Loucy (cell line): Measurements from ENCODE around the gene DISC1.

Experiments
- H2AFZ ChIP-seq: fragments of 200-600 bp; sonication (generic); 2 replicates; pipeline ENCODE4 v1.6.0; 2016; ENCODE audit warnings: antibody characterized with exemption, mild to moderate bottlenecking, low read length, moderate library complexity
- H3F3A ChIP-seq: fragments of 200-600 bp; 2 replicates; pipeline ENCODE4 v1.6.0; 2016; ENCODE audit warnings: antibody characterized with exemption, low read depth, mild to moderate bottlenecking
- H3K27me3 ChIP-seq: fragments of 200-600 bp; sonication (generic); 2 replicates; pipeline ENCODE4 v1.6.1; 2014; ENCODE audit warnings: low read length, mild to moderate bottlenecking; ENCODE audit not compliant: insufficient read depth, poor library complexity, severe bottlenecking
- H3K36me3 ChIP-seq: fragments of 200-600 bp; sonication (generic); 2 replicates; pipeline ENCODE4 v1.6.1; 2016; ENCODE audit warnings: low read length; ENCODE audit not compliant: insufficient read depth
- H3K4me1 ChIP-seq: fragments of 200-600 bp; sonication (generic); 2 replicates; pipeline ENCODE4 v1.5.1; 2014; ENCODE audit warnings: low read length, mild to moderate bottlenecking; ENCODE audit not compliant: insufficient read depth, poor library complexity, severe bottlenecking
- H3K4me2 ChIP-seq: fragments of 200-600 bp; sonication (generic); 2 replicates; pipeline ENCODE4 v1.6.0; 2014; ENCODE audit warnings: antibody characterized with exemption, low read length, low read depth, mild to moderate bottlenecking; ENCODE audit not compliant: poor library complexity, severe bottlenecking
- H3K4me3 ChIP-seq: fragments of 200-600 bp; sonication (generic); 2 replicates; pipeline ENCODE4 v1.5.1; 2014; ENCODE audit warnings: low read length, mild to moderate bottlenecking, mixed read lengths; ENCODE audit not compliant: poor library complexity, severe bottlenecking
- H3K79me2 ChIP-seq: fragments of 200-600 bp; sonication (generic); 2 replicates; pipeline ENCODE4 v1.6.1; 2014; ENCODE audit warnings: low read length; ENCODE audit not compliant: insufficient read depth
- H3K9ac ChIP-seq: fragments of 200-600 bp; sonication (generic); 2 replicates; pipeline ENCODE4 v1.6.0; 2014; ENCODE audit warnings: mild to moderate bottlenecking, low read depth, low read length, moderate library complexity; ENCODE audit not compliant: poor library complexity, severe bottlenecking
- H3K9me2 ChIP-seq: fragments of 200-600 bp; sonication (generic); replicated peaks from 2 replicates; pipeline ENCODE4 v1.6.1; 2016; ENCODE audit warnings: low read depth, low read length, mixed read lengths
- H3K9me3 ChIP-seq: fragments of 200-600 bp; sonication (generic); 2 replicates; pipeline ENCODE4 v1.6.1; 2014; ENCODE audit warnings: mild to moderate bottlenecking, antibody characterized with exemption, low read length, low read depth; ENCODE audit not compliant: insufficient read depth
- H4K20me1 ChIP-seq: fragments of 200-600 bp; sonication (generic); 2 replicates; pipeline ENCODE4 v1.6.0; 2014; ENCODE audit warnings: antibody characterized with exemption, low read length, mild to moderate bottlenecking; ENCODE audit not compliant: insufficient read depth, poor library complexity, severe bottlenecking
- CTCF ChIP-seq: fragments of 200-600 bp; sonication (generic); conservative IDR thresholded peaks from 2 replicates; pipeline ENCODE4 v1.5.1; 2014; ENCODE audit warnings: mild to moderate bottlenecking, antibody characterized with exemption, low read length
- EZH2phosphoT487 ChIP-seq: fragments of 200-600 bp; IDR thresholded peaks from 2 replicates; pipeline ENCODE4 v1.6.1; 2018; ENCODE audit warnings: antibody characterized with exemption, mild to moderate bottlenecking, moderate library complexity, borderline replicate concordance

The DISC1 gene

GRCh38 chr1:232034556-232034955 is 408.0 kb downstream of the DISC1 start:
- no peak overlapping the region for H3K4me2 ChIP-seq
- no peaks in the 10 kb centered on the region for H4K20me1 ChIP-seq
- no peaks in the 10 kb centered on the region for H3K4me1 ChIP-seq
- no peak overlapping the region for H3K9ac ChIP-seq
- no peaks in the 10 kb centered on the region for H3K9me3 ChIP-seq
- no peaks in the 10 kb centered on the region for H3K79me2 ChIP-seq
- H2AFZ ChIP-seq = no peak overlapping the region
- no peaks in the 10 kb centered on the region for H3K27me3 ChIP-seq
- no peaks in the 10 kb centered on the region for H3F3A ChIP-seq
- peaks cover 3% of the 10 kb centered on the region; the same call in 1 of the 2 replicates for H3K36me3 ChIP-seq
- no peak for TF ChIP-seq EZH2phosphoT487
- no peak for TF ChIP-seq CTCF
- H3K9me2 ChIP-seq = no peaks in the 10 kb centered on the region
- H3K4me3 ChIP-seq = no peak overlapping the region

GRCh38 chr1:232036181-232036933 is 409.8 kb downstream of the DISC1 start:
- H3K36me3 ChIP-seq = no peaks in the 10 kb centered on the region
- no peaks in the 10 kb centered on the region for H3K9me2 ChIP-seq

GRCh38 chr1:232037774-232038388 is 411.3 kb downstream of the DISC1 start:
- Histone ChIP-seq H3K79me2 (no peaks in the 10 kb centered on the region), H4K20me1 (no peaks in the 10 kb centered on the region), H3K9ac (no peak overlapping the region), H3K4me2 (no peak overlapping the region), H3K4me1 (no peaks in the 10 kb centered on the region), H3K36me3 (no peaks in the 10 kb centered on the region), H3K9me3 (no peaks in the 10 kb centered on the region), H3K9me2 (no peaks in the 10 kb centered on the region), H3K27me3 (no peaks in the 10 kb centered on the region), H2AFZ (no peak overlapping the region), H3K4me3 (no peak overlapping the region), H3F3A (no peaks in the 10 kb centered on the region)
- TF ChIP-seq EZH2phosphoT487 = no peak
- no peak for TF ChIP-seq CTCF

More at GRCh38 chr1:232036181-232036933, 409.8 kb downstream of the DISC1 start:
- H2AFZ ChIP-seq = no peak overlapping the region
- no peaks in the 10 kb centered on the region for H3K79me2 ChIP-seq
- no peak overlapping the region for H3K9ac ChIP-seq
- H3K27me3 ChIP-seq = no peaks in the 10 kb centered on the region
- H4K20me1 ChIP-seq = no peaks in the 10 kb centered on the region
- no peaks in the 10 kb centered on the region for H3K9me3 ChIP-seq
- no peaks in the 10 kb centered on the region for H3K4me1 ChIP-seq
- TF ChIP-seq CTCF (no peak), EZH2phosphoT487 (no peak)
- no peaks in the 10 kb centered on the region for H3F3A ChIP-seq
- H3K4me2 ChIP-seq = no peak overlapping the region
- no peak overlapping the region for H3K4me3 ChIP-seq
